SW 1271 (cell line): Measurements from ENCODE around the gene VAMP1.
"Not testable (repeated sequence)": the region's sequence is repeated elsewhere in the genome, so short reads cannot be mapped to it uniquely, and the experiment has no call there.

Source experiments
- DNase-seq, 2 experiments: peaks; one replicate each; lab custom pipeline; 2025; lab: John Stamatoyannopoulos, UW

VAMP1 gene

DNA sequence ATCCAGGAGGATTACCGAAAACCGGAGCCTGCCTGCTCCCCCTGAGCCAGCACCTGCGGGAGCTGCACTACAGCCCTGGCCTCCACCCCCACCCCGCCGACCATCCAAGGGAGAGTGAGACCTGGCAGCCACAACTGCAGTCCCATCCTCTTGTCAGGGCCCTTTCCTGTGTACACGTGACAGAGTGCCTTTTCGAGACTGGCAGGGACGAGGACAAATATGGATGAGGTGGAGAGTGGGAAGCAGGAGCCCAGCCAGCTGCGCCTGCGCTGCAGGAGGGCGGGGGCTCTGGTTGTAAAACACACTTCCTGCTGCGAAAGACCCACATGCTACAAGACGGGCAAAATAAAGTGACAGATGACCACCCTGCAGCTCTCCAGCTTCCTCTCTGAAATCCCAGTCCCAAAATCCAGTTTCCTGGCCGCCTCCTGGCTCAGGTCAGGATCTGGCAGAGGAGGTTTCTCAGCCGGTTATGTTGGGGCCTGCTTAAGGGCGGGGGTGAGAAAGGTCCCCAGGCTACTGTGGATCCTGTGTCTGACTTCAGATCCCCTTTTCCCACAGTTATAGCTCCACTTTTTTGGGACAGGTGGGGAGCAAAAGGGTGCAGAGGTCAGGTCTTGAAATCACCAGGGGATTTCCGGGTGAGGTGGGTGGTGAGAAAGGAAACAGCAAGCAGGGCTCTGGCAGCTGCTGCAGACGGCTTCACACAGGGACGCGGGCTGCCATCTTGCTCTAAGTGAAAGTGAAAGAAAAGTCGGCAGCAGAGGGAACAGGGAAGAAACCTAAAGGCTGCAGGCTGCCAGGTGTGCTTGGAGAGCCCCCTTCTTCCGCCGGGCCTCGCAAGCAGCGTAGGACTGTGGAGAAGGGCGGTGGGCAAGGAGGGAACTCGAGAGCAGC, 18.9 kb downstream of the VAMP1 start, which contains the start of gene TAPBPL:
TAPBPL (plus strand) TSS at position 695 of the 897 bp plus-strand sequence. CDS start 207 bp downstream, outside the sequence.
- DNase-seq, result peak; percentile 56 to 86

DNA sequence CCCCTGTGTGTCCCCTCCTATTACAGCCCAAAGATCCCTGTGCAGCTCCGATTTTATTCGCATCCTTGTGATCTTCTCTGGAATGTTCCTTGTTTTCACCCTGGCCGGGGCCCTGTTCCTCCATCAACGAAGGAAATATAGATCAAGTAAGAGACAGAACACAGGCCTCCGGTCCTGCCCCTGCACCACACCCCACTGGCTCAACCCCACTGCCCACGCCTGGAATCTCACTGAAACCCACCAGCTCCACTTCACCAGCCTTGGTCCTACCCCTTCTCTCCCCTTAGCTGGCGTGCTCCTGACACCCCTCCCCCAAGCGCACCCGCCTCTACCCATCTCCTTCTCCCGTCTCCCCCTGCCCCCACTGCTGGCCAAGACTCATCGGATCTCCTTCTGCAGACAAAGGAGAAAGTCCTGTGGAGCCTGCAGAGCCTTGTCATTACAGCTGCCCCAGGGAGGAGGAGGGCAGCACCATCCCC, 19.6 kb downstream of the VAMP1 start:
- no peak for DNase-seq

DNA sequence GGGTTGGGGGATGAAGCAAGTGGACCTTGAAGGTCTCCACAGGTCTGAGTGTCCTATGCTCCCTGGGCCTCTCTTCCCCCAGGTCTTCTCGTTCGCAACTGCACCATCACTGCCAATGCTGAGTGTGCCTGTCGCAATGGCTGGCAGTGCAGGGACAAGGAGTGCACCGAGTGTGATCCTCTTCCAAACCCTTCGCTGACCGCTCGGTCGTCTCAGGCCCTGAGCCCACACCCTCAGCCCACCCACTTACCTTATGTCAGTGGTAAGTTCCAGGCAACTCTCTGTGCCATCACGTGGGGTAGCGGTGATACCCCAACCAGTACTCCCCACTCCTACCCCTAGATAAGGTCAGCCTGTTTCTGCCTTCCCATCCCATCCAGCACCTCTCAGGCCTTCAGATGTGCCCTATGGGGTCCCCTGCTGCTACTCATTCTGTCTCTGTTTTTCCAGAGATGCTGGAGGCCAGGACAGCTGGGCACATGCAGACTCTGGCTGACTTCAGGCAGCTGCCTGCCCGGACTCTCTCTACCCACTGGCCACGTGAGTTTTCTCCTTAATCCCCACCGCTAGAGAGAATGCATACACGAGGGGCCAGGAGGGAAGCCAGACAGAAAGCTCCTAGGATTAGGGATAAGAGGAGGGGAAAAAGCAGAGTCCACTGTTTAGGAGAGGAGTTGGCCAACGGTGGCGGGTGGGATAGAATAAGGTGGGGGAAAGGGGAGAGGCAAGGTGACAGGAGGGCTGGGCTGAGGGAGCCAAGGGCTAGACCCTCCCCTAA, 20.2 kb downstream of the VAMP1 start:
- no peak for DNase-seq

DNA sequence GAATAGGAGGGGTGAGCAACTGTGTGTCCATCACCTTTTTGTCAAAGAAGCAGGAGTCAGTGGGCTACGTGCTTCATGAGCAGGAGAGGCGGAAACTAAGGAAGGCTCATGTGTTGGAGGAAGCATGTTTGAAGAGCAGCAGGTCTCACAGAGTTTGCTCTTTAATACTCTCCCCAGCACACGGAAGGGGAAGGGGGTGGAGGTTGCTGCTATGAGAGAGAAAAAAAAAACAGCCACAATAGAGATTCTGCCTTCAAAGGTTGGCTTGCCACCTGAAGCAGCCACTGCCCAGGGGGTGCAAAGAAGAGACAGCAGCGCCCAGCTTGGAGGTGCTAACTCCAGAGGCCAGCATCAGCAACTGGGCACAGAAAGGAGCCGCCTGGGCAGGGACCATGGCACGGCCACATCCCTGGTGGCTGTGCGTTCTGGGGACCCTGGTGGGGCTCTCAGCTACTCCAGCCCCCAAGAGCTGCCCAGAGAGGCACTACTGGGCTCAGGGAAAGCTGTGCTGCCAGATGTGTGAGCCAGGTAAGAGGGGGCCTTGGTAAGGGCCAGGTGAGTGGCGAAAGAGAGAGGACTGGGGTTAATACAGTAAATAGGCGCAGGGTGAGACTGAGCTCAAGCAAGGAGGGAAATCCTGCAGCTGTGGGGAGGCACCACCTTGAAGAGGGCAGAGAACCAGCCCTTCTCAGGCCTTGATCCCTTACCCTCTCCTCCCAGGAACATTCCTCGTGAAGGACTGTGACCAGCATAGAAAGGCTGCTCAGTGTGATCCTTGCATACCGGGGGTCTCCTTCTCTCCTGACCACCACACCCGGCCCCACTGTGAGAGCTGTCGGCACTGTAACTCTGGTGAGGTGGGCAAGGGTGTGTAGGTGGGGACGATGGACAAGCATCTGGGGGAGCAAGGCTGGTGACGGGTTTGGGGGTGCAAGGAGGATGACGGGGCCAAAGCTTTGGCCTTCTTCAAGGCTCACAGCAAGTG, 25.5 kb downstream of the VAMP1 start, which contains the start of gene CD27:
CD27 (plus strand) TSS at position 252 of the 985 bp plus-strand sequence; CDS start at position 393, 141 bp downstream.
- DNase-seq, result no peak

DNA sequence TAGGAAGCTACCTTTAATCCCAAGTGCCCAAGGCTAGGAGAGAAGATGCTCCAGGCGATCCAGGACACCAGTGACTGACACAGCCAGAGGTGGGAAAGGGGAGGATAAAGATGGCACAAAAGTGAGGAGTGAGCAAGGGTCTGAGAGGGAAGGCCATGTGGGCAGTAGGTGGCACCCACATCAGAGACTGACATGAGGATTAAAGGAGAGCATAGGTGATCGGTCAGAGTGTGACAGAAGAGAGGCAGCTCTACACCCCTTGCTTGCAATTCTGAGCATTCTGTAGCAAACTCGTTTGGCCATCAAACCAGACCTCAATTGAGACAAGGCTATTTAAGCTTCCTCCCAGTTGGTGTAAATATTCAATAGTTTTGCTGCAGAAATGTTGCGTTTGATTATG, 26.4 kb downstream of the VAMP1 start:
- DNase-seq, result no peak

DNA sequence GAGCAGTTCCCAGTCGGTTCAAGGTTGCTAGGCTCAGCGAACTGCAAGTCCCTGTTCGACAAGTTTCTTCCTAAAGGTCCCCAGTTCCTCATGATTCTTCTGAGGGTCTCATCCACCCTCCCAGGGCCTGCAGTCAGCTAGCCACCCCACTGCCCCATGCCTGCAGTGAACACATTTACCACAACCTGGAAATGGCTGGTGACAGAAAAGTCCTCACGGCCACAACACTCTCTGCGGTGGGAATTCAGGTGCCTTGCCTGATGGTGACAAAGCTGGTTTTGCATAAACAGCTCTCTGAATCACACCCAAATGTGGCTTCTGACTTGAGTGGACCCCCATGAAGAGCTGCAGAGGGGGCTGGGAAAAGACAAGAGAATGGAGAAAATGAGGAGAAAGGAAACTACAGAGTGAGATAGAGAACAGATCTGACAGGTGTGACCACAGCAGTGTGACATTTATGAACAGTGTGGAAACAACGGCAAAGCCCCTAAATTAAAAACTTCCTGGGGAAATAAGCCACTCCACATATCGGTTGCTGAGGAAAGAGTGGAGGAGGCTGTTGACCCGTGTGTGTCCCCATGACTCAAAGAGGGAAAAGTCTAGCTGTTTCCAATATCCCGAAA, 27.0 kb downstream of the VAMP1 start:
- DNase-seq, result no peak

DNA sequence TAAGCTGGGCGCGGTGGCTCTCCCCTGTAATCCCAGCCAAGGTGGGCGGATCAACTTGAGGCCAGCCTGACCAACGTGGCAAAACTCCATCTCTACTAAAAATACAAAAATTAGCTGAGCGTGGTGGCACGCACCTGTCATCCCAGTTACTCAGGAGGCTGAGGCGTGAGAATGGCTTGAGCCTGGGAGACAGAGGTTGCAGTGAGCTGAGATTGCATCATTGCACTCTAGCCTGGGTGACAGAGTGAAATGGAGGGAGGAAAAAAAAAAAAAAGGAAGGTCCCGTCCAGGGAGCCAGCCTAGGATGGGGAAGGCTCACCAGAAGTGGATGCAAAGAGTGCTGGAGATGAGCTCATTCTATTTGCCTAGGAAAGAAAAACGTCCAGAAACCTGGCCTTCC, 27.6 kb downstream of the VAMP1 start:
- no peak for DNase-seq

DNA sequence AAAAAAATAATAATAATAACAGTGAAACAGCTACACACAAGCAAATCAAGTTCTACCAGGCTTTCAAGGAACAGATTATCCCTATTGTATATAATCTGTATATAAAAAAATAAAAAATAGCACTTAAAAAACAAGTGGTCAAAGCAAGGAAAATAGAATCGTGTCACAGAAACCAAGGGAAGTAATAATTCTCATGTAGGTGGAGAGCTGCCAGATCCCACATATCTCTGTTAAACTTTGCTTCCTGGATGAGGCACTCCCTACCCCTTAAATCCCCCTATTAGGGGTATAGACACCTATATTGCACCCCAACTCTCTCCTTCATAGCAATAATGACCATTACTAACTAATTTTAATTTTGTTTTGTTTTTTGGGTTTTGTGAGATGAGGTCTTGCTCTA, 30.1 kb downstream of the VAMP1 start:
- no peak for DNase-seq

DNA sequence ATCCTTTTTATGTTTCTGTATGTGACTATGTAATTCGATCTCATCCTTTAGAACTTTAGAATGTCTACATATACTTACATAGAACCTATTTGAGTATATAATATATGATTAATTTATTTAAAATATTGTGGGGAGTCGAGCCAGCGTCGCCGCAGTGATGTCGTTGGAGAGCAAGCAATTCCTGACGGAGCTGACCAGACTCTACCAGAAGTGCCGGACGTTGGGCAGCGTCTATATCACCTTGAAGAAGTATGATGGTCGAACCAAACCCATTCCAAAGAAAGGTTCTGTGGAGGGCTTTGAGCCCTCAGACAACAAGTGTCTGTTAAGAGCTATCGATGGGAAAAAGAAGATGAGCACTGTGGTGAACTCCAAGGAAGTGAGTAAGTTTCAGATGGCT, 32.1 kb downstream of the VAMP1 start:
- DNase-seq, result no peak

DNA sequence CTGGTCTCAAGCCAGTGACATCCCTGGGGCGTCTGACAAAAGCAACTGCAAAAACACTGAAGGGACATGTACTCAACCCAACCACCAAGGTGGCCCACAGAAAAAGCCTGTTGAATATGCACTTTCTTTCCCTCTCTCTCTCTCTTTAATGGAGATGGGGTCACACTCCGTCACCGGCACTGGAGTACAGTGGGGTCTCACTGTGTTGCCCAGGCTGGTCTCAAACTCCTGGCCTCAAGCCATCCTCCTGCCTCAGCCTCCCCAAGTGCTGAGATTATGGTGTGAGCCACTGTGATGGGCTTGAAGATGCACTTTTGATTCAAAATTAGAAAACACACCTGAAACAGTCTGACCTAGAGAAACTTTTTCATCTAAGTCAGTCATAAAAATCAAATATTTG, 32.9 kb downstream of the VAMP1 start:
- DNase-seq, result no peak

DNA sequence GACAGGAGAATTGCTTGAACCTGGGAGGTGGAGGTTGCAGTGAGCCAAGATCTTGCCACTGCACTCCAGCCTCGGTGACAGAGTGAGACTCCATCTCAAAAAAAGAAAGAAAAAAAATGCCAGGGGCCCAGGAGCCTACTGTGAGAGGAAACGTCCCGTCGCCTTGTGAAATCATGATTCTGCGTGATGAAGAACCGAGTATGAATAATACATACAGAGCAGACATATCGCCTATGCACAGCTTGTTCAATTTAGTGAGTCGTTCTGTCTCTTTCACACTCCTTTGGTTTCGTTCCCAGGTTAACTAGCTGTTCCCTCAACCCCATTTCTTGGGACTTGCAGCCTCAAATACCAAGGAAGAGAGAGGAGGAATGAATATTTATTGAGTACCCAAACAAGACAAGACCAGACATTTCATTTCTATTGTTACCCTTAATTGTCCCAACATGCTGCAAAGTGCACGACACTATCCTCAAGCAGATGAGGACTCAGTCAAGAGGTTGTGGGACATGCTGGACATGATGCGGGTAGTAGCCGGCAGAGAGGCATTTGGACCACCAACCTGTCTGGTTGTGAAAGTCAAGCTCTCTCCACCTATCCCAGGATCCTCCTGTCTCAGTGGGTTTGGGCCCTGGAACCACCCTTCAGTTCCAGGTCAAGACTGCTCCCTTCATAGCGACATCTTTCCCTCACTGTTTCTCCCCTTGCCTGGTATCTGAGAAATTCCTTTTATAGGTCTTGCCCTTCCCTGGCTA, 34.3 kb downstream of the VAMP1 start:
- DNase-seq, result no peak

DNA sequence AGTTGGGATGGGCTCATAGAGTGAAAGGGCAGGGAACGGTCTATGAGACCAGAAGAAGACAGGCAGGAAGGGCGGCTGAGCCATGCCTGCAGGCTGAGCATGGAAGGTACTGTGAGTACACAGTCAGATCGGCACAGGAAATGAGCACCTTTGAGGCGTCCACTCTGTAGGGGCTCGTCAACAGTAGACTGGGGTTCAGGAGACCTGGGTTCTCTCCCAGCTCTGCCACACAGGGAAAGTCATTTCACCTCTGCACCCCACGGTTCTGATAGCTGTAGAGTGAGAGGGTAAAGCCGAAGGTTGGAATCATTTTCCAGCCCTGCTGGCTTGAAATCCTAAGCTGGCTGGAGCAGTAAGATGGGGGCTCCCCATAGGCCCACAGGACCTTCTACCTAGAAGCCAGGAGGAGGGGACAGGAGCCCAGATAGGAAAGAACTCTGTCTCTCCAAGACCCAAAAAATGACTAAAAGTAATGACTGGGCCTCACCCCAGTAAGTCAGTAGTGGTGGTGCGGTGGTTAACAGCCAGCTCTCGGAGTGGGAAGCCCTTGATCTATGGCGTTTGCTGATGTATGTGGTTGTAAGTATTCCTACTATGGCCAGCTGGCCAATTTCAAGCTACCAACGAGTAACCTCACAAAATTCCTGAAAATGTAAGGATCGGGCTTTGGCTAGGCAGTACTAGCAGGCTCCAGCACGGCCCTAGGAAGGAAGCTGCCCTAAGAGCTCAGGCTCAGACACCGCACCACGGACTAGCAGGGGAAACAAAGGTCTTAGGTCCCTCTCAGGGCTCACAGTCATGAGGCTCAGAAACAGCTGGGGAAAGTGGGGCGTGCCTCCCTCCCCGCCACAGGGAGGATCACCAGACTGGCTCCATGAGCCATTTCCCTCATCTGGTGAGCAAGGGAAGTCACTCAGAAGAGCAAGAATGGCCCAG, 36.0 kb downstream of the VAMP1 start:
- no peak for DNase-seq

DNA sequence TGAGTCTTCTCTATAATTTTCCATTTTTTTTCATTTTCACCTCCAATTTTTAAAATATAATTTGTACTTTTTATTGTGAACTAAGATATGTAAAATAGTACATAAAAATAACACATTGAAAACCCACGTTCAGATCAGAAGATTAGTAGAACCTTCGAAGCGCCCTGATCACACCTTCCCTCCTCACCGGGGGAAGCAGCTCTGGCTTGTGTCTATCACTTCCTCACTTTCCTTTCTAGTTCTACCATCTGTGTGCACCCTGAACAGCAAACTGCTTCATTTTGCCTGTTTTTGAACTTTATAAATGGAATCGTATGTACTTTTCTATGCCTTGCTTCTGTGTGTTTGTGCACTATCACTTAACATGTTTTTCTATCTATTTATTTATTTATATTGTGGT, 37.5 kb downstream of the VAMP1 start:
- DNase-seq, result no peak

DNA sequence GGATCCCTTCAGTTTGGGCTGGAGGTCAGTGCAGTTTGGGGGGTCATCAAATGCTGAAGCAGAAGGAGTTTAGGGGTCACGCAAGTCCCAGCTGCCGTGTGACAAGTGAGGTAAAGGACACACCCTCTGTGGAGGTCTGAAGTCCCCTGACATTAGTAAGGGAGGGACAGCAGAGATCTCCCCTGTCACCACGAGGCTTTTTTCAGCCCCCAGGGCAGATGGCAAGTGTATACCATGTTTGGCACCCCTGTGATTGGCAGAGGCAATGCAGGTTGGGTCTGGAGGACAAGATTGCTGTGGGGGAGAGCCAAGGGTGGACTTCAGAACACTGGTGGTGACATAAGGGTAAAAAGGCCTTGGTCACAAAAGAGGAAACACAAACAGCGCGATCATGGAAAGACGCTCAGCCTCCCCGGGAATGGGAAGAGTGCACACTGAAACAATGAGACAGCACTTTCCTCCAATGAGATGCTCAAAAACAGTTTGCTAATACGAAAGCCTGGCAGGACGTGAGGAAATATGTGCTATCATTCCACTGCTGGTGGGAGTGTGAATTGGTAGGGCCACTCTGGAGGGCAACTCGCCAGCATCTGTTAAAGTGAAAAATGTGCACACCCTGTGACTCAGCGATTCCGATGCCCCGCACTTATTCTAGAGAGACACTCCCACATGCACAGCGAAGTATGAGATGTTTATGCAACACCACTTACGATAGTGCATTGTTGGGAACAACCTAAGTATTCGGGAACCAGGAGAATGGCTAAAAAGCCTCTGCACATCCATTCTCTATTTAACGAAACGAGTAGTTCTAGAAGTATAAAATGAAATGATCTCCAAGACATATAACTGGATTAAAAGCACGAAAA, 40.1 kb downstream of the VAMP1 start:
- DNase-seq, result no peak

DNA sequence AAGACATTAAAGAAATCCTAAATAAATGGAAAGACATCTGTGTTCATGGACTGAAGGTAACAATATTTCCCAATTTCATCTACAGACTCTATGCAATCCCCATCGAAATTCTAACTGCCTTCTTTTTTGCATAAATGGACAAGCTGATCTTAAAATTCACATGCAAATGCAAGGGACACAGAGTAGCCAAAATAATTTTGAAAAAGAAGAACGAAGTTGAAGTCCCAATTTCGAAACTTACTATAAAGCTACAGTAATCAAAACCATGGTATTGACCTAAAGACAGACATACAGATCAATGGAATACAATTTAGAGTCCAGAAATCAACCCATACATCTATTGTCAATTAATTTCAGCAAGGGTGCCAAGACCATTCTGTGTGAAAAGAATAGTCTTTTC, 42.2 kb downstream of the VAMP1 start:
- DNase-seq, result no peak

DNA sequence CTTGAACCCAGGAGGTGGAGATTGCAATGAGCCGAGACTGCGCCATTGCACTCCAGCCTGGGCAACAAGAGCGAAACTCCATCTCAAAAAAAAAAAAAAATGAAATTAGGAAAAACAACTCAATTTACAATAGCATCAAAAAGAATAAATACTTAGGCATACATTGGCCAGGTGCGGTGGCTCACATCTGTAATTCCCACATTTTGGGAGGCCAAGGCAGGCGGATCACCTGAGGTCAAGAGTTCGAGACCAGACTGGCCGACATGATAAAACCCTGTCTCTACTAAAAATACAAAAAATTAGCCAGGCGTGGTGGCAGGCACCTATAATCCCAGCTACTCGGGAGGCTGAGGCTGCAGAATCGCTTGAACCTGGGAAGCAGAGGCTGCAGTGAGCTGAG, 42.7 kb downstream of the VAMP1 start:
- DNase-seq, result not testable (repeated sequence)

DNA sequence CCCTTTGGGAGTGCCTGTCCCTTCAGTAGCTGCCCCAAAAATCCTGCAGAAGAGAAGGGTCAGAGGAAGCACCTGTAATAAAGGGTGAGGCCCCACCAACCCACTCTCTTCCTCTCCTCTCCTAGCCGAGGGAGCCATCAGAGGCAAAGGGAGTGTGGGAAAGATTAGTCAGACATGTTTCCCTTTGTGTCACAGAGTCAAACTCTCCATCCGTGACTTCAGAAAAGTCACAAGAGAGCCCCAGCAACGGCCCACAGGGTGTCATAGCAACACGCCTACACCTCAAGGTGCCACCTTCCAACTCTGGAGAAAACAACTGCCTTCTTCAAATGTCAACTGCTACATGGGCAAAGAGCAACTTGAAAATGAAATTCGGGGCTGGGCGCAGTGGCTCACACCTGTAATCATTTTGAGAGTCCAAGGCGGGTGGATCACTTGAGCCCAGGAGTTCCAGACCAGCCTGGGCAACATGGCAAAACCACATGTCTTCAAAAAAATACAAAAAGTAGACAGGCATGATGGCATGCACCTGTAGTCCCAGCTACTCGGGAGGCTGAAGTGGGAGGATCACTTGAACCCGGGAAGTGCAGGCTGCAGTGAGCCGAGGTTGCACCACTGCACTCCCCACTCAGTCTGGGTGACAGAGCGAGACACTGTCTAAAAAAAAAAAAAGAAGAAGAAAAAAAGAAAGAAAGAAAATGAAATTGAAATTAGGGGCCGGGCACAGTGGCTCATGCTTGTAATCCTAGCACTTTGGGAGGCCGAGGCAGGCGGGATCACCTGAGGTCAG, 43.4 kb downstream of the VAMP1 start:
- no peak for DNase-seq
